GM04504 (cell line): ENCODE data around the gene LBH.

Experiments
- DNase-seq: peaks from one replicate; pipeline ENCODE4 v3.0.0-alpha.2; 2012; ENCODE audit warnings: low read depth

Gene LBH

DNA sequence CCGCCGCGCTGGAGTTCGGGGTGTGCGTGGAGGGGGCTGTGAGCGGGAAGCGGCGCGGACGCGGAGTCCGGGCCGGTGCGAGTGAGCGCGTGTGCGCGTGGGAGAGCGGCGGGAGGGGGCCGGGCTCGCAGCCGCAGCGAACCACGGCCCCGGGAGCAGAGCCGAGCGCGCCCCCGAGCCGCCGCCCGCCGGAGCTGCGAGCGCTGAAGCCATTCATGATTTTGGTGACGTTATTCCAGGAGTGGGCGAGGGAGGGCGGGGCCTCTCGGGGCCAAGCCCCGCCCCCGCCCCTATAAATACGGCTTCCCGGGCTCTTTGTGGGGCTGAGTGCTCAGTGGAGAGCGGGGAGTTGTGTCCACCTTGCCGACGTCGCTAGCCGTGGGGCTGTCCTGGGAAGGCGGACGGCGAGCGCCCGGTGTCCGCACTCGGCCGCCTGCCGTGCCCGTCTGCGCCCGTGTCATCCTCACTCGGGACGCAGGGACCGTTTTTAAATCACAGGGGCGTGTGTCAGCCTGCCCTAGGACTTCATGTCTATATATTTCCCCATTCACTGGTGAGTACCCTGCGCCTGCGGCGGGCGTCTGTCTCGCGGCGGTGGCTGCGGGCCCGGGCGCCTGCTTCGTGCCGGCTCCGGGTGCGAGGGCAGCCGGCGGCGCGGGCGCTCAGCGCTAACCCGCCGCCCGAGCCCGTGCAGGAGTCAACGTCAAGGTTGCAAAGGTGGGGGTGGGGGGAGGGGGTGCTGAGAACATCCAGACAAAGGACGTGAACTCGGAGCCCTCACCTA, at the start of gene LBH:
LBH (plus strand) TSS at position 323 of the 784 bp plus-strand sequence; CDS start at position 528, 205 bp downstream.
- DNase-seq, result peak; percentile 84

DNA sequence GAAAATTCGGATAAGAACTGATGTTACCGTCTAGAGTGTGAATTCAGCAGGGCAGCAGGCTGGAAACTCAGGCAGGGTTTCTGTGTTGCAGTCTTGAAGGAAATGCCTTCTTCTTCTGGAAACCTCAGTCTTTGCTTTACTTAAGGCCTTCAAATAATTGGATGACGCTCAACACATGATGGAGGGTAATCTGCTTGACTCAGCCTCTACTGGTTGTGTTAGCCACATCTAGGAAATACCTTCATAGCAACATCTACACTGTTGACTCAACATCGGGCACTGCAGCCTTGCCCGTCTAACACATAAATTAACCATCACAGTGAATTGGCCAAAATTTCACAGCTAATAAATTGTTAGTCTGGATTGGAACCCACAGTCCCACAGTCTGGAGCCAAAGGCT, 47.3 kb upstream of the LBH start:
- DNase-seq, result no peak

DNA sequence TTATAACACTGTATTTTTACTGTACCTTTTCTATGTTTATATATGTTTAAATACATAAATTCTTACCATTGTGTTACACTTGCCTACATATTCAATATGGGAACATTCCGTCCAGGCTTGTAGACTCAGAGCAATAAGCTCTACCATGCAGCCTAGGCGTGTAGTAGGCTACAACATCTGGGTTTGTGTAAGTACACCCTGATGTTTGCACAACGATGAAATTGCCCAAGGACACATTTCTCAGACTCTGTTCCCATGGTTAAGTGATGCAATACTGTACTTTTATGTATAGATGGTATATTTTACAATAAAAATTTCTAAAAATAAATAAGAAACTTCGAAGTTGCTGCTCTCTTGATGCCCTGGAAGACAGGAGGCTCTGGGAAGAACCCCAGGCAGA, 46.2 kb upstream of the LBH start:
- DNase-seq, result no peak

DNA sequence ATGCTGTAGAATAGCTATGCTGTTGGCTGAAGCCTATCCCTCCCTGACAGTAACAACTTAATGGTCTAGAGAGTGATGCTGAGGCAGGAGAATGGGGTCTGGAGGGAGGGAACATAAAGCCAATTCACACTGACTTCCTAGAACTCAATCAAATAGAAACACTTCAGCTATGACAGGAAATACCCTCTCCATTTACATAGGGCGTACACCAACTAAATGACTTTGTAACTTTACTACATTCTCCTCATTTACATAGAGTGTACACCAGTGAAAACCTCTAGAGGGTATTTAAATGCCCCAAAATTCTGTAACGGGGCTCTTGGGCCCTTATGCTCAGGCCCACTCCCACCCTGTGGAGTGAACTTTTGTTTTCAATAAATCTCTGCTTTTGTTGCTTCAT, 43.0 kb upstream of the LBH start:
- DNase-seq, result no peak

DNA sequence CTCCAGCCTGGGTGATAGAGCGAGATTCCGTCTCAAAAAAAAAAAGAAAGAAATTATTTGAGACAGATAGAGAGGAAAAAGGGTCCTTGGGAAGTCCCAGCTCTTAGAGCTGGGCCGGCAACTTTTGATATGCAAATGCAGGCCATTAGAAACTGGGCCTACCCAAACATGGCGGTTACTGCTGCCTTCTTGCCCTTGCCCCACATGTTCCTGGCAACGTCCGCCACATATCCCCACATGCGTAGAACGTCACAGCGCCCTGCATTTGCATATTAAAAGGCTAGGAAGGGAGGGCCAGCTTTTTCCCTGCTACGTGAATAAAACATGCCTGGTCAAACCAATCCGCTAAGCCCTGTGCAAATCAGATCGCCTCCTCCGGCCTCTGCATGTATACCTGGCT, 40.7 kb upstream of the LBH start:
- DNase-seq, result no peak

DNA sequence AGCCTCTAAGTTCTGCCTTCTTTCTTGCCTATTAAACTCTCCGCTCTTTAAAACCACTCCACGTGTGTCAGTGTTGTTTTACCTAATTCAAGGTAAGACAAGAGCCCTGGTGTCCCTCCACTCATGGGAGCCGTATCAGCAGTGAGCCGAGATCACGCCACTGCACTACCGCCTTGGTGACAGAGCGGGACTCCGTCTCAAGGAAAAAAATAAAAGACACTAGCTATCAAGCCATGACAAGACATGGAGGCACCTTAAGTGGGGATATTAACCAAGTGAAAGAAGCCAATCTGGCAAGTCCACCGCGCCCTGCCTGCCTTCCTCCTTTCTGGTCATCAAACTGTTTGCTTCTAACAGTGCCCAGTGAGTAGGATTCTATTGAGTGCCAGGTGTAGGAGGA, 40.2 kb upstream of the LBH start:
- no peak for DNase-seq

DNA sequence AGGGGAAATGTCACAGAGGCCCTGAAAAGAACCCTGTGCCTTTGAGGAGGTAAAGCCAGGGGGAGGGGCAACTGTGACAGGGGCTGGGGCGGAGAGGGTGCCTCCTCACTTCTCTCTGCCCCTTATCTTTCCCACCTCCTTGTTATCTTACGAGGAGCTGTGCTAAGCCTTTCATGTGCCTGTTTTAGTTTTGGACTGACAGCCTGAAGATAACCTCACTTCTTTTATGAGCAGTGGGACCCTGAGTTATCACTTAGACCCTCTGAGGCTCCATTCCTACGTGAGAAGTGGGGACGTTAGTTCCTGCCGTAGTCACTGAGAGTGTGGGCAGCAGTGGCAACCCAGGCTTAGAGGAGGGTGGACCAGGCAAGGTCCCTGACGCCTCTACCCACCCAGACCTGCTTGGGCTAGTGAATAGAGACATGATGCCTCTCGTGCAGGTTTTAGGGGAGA, 39.5 kb upstream of the LBH start:
- DNase-seq, result no peak

DNA sequence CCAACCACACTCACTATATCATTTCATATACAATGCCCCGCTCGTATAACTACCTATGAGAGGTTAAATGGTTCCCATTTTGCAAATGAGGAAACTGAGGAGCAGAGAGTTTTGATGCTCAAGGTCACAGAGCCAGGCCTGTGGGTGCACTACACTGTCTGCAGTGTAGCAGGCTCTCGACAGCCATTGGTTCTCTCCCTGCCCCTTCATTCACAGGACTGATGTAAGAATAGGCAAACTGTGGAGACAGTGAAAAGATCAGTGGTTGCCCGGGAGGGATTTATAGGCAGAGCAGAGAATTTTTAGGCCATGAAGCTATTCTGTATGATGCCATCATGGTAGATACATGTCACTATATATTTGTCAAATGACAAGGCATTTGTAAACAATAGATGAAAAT, 39.0 kb upstream of the LBH start:
- no peak for DNase-seq

DNA sequence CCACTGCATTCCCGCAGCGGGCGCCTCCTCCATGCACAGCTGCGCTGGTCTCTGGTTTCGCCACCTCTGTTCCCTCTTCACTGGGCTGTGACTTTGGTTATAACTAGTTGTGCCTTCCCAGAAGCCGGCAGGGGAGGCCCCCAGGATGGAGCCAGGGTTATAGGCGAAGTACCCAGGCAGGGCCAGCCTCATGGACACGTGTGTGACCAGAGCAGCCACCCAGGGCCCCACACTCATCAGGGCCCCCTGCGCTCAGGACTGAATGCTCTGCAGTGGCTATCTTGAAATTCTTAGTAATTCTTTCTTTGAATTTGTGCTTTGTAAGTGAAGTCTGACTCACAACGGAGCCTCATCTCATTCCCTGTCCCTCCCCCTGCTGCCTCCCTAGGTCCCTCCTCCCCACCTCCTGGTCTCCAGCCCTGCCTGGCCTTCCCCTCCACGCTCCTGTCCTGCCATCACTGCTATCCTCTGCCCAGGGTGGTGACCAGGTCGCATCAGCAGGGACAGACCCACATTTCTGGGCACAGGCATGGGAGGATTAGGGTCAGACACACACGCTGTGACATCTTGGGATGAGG, 38.1 kb upstream of the LBH start:
- no peak for DNase-seq

DNA sequence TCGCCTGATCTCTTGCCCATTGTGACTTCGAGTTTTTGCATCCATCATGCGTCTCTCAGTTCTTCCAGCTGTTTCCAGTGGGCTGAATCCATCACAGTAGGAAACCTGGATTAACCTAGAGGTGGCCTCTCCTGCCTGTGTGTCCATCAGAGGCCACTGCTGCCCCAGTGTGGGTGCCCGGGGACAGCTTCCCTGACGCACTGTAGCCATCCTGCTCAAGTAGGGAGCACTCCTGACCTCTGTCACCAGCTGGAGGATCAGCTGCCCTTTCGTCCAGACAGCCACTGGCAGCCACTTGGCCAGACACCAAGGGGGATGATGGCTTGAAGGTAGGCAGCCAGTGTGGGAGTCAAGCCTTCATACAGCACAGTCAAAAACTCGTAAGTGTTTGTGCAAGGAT, 36.9 kb upstream of the LBH start:
- DNase-seq, result no peak

DNA sequence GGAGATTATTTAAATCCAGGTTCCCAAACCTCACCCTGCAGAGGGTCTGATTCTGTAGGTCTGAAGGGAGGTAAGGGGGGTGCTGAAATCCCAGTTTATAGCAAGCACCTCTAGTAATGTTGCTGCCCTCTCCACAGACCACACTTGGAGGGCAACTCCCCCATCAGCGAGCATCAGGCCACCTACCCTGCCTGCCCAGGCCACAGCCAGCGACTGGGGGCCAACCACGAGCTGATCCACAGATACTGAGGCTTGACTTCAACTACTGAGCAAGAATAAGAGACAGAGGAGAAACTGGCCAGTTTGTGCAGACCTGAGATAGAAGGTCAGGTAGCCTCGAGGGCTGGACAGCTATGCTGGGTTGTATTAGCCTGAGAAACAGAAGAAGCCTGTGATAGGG, 36.3 kb upstream of the LBH start:
- no peak for DNase-seq

DNA sequence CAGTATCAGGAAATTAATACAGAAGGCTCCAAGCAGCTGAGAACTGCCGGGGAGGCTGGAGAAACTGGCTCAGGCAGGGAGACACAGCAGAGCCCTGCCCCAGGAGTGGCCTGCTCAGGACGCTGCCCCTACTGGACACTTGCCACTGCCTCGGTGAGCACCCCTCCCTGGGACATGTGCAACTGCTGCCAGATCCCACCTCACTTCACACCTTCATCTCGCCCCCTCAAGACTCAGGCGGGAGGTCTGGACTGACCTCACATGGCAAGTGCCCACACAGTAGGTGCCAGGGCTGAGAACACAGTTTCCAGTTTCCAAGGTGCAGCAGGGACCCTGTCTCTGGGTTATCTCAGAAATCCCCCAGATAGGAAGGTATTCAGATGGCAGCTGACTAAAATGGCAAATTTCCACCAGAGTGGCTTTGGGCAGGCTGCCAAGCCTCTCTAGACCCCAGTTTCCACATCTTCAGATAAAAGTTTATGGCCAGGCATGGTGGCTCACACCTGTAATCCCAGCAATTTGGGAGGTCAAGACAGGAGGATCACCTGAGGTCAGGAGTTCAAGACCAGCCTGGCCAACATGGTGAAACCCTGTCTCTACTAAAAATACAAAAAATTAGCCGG, 33.7 kb upstream of the LBH start:
- DNase-seq, result no peak

DNA sequence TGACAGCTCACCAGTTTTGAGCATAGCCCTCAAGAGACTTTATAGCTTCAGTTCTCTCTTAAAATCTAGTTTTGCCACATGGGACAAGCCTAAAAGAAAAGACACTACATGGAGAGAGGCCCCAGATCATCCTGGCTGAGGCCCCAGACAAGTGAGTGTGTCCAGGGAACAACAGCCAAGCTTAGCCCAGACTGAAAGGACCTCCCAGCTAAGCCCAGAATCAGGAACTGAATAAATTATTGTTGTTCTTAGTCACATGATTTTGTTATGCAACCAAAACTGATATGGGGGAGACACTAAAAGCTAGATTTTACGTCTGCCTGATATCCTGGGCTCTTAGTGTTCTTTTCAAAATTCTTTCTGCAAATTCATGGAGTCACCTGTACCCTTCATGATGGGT, 29.3 kb upstream of the LBH start:
- DNase-seq, result no peak

DNA sequence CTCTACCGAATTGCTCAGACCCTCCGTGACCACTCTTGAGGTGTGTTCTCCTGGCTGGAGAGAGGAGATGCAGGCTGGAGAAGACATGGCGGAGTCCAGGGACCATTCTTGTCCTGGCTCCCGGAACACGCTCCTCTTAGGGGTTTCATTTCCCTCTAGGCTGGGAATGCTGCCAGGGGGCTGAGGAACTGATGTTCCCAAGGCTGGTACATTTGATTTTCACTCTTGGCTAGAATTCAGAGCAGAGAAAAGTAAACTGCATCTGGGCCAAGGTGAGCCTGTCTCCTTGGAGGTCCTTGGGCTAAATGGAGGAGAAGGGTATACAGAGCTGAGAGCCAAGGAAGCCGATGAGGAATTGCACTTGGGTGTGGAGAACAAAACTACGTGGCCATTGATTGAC, 28.2 kb upstream of the LBH start:
- no peak for DNase-seq

DNA sequence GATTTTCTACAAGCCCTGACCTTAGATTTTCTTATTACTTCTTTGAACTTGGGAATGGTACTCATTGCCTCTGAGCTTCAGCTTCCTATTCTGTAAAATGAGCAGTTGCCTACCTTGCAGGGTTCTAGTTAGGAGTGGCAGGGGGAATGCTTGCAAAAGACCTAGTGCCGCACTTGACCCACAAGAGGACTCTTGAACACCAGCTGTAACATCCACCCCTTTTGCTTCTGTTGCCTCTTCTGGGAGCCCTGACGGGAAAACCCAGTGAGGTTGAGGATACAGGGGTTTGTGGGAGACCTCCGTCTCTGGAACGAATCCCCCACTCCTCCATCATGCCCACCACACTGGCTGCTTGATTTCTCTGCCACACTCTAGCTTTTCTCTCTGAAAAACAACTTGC, 27.1 kb upstream of the LBH start:
- DNase-seq, result no peak

DNA sequence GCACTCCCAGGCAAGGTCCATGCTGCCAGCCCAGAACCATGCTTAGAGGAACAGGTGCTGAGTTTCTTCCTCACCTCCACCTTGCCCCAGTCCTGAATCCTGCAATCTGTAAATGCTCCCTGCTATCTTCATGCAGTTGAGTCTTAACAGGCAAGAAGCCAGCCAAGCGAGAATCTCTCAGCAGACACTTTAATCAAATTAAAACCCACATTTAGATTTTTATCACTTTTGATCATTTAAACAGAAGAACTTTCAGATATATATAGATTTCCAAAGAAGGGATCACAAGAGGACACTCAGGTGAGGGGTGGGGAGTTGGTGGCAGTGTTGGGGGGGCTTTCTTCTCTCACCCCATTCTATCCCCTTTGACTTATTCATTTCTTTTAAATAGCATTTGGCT, 25.9 kb upstream of the LBH start:
- no peak for DNase-seq

DNA sequence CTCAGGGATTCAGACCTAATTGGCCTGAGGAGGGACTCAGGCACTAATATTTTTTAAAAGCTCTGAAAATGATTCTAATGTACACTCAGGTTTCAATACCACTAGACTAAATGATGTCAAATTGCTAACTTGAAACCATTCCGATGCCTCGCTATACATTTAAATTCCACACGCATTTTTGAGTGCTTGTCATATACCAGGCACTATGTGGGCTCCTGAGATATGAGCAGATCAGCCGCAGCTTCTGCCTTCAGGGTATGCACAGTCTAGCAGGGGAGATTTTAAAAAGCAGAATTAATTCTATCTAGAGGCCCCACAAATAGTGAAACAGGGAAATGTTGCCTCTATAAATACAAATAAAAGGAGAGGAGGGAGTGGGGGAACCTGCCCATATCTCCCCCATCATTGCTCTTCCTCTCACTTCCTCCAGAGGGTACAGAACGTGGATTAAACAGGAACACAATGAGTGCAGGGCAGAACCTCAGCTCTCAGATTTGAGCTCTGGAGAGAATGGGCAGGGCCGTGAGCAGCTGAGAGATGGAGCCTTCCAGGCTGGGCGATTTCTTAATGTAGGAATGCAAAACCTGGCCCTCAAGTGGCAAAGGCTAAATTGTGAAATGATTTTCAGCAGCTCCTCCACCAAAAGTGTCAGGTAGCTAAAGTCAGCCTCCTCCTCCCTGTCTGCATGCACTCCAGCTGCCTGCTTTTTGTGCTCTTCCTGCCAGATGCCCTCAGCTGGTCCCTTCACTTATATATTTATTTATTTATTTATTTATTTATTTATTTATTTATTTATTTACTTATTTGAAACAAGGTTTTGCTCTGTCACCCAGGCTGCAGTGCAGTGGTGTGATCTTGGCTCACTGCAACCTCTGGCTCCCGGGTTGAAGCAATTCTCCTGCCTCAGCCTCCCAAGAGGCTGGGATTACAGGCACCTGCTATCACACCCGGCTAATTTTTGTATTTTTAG, 24.6 kb upstream of the LBH start:
- no peak for DNase-seq

DNA sequence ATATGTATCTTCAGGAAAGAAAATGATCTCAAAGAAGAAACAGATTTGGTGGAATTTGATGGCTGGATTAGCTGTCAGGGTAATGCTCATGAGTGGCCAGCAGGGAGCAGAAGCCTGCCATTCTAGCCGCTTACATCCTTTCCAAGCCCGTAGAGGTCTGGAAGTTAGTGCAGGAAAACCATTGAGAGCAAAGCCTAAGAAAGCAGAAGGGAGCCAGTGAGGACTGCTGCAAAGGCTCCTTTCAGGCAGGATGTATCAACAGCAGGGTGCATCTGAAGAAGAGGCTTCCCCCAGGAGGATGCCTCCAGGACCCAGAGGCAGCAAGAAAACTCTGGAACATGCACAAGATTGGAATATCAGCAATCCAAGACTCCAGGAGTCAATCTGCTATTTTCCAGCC, 22.9 kb upstream of the LBH start:
- DNase-seq, result peak; percentile 50

DNA sequence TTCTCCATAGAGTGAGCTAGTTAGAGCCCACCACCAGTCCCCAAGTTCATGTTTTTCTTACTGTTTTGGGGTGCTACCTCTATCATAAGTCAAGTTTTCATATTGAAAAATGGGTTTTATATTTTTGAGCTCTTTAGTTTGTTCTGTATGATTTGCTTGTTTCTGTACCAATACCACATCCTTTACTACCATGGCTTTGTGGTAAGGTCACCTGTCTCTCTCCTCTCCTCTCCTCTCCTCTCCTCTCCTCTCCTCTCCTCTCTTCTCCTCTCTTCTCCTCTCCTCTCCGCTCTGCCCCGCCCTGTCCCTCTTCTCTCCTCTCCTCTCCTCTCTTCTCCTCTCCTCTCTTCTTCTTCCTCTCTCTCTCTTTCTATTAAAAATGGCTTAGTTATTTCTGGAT, 22.1 kb upstream of the LBH start:
- DNase-seq, result no peak

DNA sequence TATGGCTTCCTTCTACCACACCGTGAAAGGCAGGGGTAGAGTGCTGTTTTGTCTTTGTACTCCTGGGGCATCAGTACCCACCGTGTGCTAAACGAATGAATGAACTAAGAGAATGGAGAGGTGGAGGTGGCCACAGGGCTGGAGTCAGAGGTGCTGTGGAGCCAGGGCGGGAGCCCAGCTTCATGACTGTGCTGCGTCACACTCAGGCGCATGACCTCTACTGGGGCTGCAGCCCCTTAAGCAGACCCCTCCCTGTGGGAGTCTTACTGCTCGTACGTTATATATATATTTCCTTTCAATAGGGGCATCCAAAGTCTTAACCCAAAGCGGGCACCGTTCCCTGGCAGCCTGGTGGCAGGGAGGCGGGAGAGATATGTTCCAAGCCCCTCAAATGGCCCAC, 18.0 kb upstream of the LBH start:
- no peak for DNase-seq

DNA sequence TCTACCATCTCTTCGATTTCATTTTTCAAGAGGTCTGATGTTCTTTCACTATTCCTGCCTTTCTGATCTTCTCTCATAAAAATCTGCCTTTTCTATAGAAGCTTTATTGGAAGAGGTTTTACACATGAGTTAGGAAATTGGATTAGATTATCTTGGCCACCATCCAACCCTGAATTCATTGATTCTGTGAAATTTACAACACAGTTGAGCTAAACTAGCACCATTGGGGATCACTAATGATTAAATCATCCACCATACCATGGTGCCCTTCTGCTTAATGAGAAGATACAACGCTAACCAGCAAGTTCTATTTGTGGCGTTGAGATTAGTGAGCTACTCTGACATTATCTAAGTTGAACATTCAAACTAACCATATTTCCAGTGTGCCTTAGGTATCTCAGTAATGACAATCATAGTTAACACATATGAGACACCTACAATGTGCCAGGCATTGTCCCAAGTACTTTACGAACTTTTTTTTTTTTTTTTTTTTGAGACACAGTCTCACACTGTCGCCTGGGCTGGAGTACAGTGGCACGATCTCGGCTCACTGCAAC, 17.3 kb upstream of the LBH start:
- no peak for DNase-seq

DNA sequence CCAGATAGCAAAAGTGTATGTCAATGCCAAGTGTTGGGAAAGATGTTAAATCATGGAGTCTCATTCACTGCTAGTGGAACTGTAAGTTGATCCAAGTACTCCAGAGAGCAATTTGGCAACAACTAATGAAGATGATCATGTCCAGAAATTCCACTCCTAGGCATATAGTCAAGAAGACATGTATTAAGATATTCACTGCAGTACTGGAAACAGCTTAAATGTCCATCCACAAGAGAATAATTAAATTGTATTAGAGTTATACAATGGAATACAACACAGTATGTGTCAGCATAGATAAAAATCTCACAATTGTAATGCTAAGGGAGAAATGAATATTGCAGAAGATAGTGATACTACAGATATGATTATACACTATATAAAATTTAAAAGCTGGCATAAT, 15.2 kb upstream of the LBH start:
- no peak for DNase-seq
